Cortex of kidney (tissue), 1 donor: ENCODE measurements around the gene JPT2.
"Not testable (repeated sequence)": the region's sequence is repeated elsewhere in the genome, so short reads cannot be mapped to it uniquely, and the experiment has no call there.

ENCODE experiments used
- DNase-seq: peaks from one replicate; lab custom pipeline; 2025; lab: John Stamatoyannopoulos, UW

JPT2 gene

GRCh38 chr16:1707193-1707790 lies 29.2 kb downstream of the JPT2 start:
- DNase-seq: no peak

GRCh38 chr16:1708083-1708767 lies 30.1 kb downstream of the JPT2 start:
- DNase-seq: no peak

- no peak for DNase-seq
Measured at GRCh38 chr16:1708768-1709180, 30.7 kb downstream of the JPT2 start.

- DNase-seq: no peak
Measured at GRCh38 chr16:1709356-1709755, 31.3 kb downstream of the JPT2 start.

- no peak for DNase-seq
Measured at GRCh38 chr16:1710811-1711507, 32.9 kb downstream of the JPT2 start.

- DNase-seq: no peak
Measured at GRCh38 chr16:1712791-1713261, 34.7 kb downstream of the JPT2 start.

GRCh38 chr16:1713331-1713730 lies 35.3 kb downstream of the JPT2 start:
- no peak for DNase-seq

- DNase-seq: no peak
Measured at GRCh38 chr16:1713933-1714332, 35.9 kb downstream of the JPT2 start.

- DNase-seq: no peak
Measured at GRCh38 chr16:1715220-1715619, 37.1 kb downstream of the JPT2 start.

- not testable (repeated sequence) for DNase-seq
Measured at GRCh38 chr16:1718236-1718635, 40.2 kb downstream of the JPT2 start.

- DNase-seq: not testable (repeated sequence)
Measured at GRCh38 chr16:1719559-1720229, 41.6 kb downstream of the JPT2 start.

- no peak for DNase-seq
Measured at GRCh38 chr16:1721372-1721771, 43.3 kb downstream of the JPT2 start.

- DNase-seq: no peak
Measured at GRCh38 chr16:1723450-1724147, 45.5 kb downstream of the JPT2 start.

- no peak for DNase-seq
Measured at GRCh38 chr16:1724491-1724890, 46.4 kb downstream of the JPT2 start.

- DNase-seq: no peak
Measured at GRCh38 chr16:1726661-1727502, 48.8 kb downstream of the JPT2 start.

- DNase-seq: no peak
Measured at GRCh38 chr16:1727651-1728624, 49.9 kb downstream of the JPT2 start.

- DNase-seq: no peak
Measured at GRCh38 chr16:1729026-1729425, 50.9 kb downstream of the JPT2 start.

- DNase-seq: no peak
Measured at GRCh38 chr16:1729445-1729844, 51.4 kb downstream of the JPT2 start.

GRCh38 chr16:1731073-1731472 lies 53.0 kb downstream of the JPT2 start:
- no peak for DNase-seq

- no peak for DNase-seq
Measured at GRCh38 chr16:1731603-1732002, 53.5 kb downstream of the JPT2 start.
